HEK293T (cell line): ENCODE results near the gene GRHL1.

Source experiments
- BHLHE40 ChIP-seq: fragments of 450-650 bp; IDR thresholded peaks from 2 replicates; pipeline ENCODE4 v1.6.1; 2016; ENCODE audit warnings: mild to moderate bottlenecking, moderate library complexity, borderline replicate concordance
- HDGF ChIP-seq: fragments of 450-650 bp; IDR thresholded peaks from 2 replicates; pipeline ENCODE4 v1.6.1; 2017; ENCODE audit warnings: antibody characterized with exemption, borderline replicate concordance
- PKNOX1 ChIP-seq: fragments of 450-650 bp; IDR thresholded peaks from 2 replicates; pipeline ENCODE4 v1.6.1; 2016

DNA sequence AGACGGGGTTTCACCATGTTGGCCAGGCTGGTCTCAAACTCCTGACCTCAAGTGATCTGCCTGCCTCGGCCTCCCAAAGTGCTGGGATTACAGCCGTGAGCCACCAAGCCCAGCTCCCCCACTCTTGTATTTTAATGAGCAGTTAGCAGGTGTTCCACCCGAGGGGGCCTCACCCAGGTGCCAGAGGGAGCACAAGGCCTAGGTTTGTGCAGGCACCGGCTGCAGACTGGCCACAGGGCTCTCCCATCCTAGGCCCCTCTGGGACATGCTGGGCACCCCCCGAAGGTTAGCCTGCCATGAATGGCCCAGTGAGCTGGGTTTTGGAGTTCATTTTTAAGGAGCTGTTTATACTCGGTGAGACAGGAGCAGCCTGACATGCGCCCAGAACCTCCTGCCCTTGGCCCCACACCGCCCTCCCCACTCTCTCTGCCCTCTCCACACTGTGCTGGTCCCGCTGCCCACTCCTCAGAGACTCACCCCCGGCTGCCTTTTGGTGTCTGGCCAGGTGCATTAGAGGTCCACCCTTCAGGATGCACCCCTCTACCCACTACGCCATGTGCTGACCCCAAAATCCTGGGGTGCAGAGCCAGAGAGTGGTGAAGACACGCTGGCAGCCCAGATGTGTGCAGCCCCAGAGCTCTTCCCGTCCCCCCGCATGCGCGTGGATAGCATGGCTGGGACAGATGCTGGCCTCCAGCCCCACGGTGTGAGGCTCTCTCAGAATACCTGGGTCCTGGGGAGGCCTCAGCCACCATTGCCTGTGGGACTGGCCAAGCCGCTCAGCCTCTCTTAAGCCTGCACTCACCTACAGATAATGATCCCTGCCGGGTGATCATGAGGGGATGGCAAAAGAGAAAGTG is 80.6 kb downstream of the GRHL1 start:
- TF ChIP-seq PKNOX1 = no peak
- TF ChIP-seq BHLHE40 = no peak
- no peak for TF ChIP-seq HDGF
